GOT3 (cell line): ENCODE measurements around the gene ZNF329.
A peak's percentile ranks its signal among the peaks of the same experiment; 100 is the strongest.

ENCODE experiments used
- DNase-seq: peaks from one replicate; lab custom pipeline; 2025; ENCODE audit warnings: mixed read lengths; lab: John Stamatoyannopoulos, UW

The ZNF329 gene

GRCh38 chr19:58118979-58119733 lies 31.4 kb downstream of the ZNF329 start:
- DNase-seq = no peak

- DNase-seq = no peak
Measured at GRCh38 chr19:58117841-58118575, 32.6 kb downstream of the ZNF329 start.

- no peak for DNase-seq
Measured at GRCh38 chr19:58108546-58108817, 42.1 kb downstream of the ZNF329 start.

- no peak for DNase-seq
Measured at GRCh38 chr19:58107778-58108545, 42.6 kb downstream of the ZNF329 start.

GRCh38 chr19:58098682-58098998 lies 51.9 kb downstream of the ZNF329 start:
- DNase-seq = no peak

- DNase-seq = peak; percentile 52
Measured at GRCh38 chr19:58097781-58098681, 52.6 kb downstream of the ZNF329 start, which contains the start of gene ZSCAN18. Gene ZSCAN18 (minus strand): TSS chr19:58098231. CDS start chr19:58090267, 7,964 bp downstream.

GRCh38 chr19:58097349-58097748 lies 53.2 kb downstream of the ZNF329 start:
- DNase-seq = no peak

GRCh38 chr19:58096884-58097283 lies 53.7 kb downstream of the ZNF329 start:
- no peak for DNase-seq

- no peak for DNase-seq
Measured at GRCh38 chr19:58095328-58095727, 55.3 kb downstream of the ZNF329 start.

- DNase-seq = no peak
Measured at GRCh38 chr19:58093071-58093470, 57.5 kb downstream of the ZNF329 start.

- DNase-seq = no peak
Measured at GRCh38 chr19:58091251-58091995, 59.2 kb downstream of the ZNF329 start.

GRCh38 chr19:58089846-58090245 lies 60.7 kb downstream of the ZNF329 start:
- DNase-seq = no peak

- DNase-seq = no peak
Measured at GRCh38 chr19:58088521-58089052, 62.0 kb downstream of the ZNF329 start.

GRCh38 chr19:58086825-58087710 lies 63.5 kb downstream of the ZNF329 start:
- no peak for DNase-seq

GRCh38 chr19:58085348-58085875 lies 65.2 kb downstream of the ZNF329 start:
- no peak for DNase-seq

- DNase-seq = no peak
Measured at GRCh38 chr19:58084596-58085347, 65.8 kb downstream of the ZNF329 start.

GRCh38 chr19:58083021-58083420 lies 67.6 kb downstream of the ZNF329 start:
- DNase-seq = no peak

GRCh38 chr19:58079792-58080191 lies 70.8 kb downstream of the ZNF329 start:
- no peak for DNase-seq
